Coronary artery (tissue), 2 donors: ENCODE measurements around the gene RNASEH1.
"Not testable (repeated sequence)": the region's sequence is repeated elsewhere in the genome, so short reads cannot be mapped to it uniquely, and the experiment has no call there.

Experiments used
- DNase-seq: peaks from one replicate; pipeline ENCODE4 v3.0.0-alpha.2; 2017; ENCODE audit warnings: low spot score
- H3K27ac ChIP-seq, 2 donors: fragments of 200-600 bp; sonication (generic); one replicate each; pipeline ENCODE4 v1.5.1; 2016 to 2019
- H3K4me3 ChIP-seq: fragments of 200-600 bp; sonication (generic); 2 replicates; pipeline ENCODE4 v1.5.1; 2016; ENCODE audit warnings: mild to moderate bottlenecking, moderate library complexity
- TF ChIP-seq, protein P1 (sequence below): fragments of 200-600 bp; sonication (generic); IDR thresholded peaks from one replicate; pipeline ENCODE4 v1.5.1; 2019; ENCODE audit warnings: antibody characterized with exemption

RNASEH1 gene

DNA sequence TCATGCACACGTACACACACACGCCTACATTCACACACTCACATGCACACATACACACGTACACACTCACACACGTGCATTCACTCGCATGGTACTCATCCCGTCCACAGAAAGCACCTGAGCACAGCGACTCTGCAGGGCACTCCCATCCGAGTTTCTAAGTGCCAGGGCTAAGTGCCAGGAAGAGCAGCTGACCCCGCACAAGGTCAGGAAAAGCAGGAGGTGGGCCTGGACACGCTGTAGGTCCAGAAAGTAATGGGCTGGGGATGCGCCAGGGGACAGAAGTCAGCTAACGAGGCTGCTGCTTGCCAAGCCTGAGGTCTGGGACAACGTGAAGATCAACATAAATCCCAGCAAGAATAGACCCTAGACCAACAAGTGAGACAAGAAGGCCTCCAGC is 54.6 kb downstream of the RNASEH1 start:
- no peak overlapping the region for H3K4me3 ChIP-seq
- H3K27ac ChIP-seq = no peak overlapping the region
- DNase-seq = peak; percentile 36
- TF ChIP-seq, protein P1, sequence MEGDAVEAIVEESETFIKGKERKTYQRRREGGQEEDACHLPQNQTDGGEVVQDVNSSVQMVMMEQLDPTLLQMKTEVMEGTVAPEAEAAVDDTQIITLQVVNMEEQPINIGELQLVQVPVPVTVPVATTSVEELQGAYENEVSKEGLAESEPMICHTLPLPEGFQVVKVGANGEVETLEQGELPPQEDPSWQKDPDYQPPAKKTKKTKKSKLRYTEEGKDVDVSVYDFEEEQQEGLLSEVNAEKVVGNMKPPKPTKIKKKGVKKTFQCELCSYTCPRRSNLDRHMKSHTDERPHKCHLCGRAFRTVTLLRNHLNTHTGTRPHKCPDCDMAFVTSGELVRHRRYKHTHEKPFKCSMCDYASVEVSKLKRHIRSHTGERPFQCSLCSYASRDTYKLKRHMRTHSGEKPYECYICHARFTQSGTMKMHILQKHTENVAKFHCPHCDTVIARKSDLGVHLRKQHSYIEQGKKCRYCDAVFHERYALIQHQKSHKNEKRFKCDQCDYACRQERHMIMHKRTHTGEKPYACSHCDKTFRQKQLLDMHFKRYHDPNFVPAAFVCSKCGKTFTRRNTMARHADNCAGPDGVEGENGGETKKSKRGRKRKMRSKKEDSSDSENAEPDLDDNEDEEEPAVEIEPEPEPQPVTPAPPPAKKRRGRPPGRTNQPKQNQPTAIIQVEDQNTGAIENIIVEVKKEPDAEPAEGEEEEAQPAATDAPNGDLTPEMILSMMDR = no peak

DNA sequence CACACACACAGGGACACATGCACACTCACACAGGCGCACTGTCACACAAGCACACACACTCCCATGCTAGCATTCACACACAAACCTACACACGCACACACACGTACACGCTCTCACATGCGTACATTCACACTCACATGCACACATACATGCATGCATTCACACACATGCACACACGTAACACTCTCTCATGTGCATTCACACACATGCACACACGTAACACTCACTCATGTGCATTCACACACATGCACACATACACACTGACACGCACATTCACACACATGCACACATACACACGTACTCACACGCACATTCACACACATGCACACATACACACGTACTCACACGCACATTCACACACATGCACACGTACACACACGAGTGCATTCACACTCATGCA is 55.1 kb downstream of the RNASEH1 start:
- no peak overlapping the region for H3K27ac ChIP-seq
- peak; percentile 21 for DNase-seq
- H3K4me3 ChIP-seq = no peak overlapping the region
- TF ChIP-seq, protein P1 = no peak

DNA sequence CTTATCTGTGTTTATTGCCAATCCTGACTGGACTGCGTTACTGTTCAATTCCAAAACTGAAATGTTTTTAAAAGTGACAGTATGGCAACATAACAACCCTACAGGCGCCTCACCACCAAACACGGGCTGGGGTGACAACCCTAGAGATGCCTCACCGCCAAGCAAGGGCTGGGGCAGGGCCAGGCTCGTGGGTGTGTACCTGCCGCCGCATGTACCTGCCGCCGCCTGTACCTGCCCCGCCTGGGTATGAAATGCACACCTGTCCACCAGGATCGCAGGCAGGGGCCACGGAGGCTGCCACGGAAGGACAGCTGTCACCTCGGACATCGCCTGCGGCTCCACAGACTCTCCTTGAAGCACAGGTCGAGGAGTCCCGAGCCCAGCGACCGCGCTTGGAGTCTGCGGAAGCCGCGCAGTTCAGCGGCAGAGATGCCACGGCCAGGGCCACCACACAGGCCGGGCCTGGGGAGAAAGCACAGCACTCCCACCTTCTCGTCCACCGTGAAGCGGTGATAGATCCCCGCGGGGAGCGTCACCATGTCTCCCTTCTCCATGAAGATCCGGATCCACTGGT is 57.7 kb downstream of the RNASEH1 start:
- TF ChIP-seq, protein P1 = no peak
- no peak for DNase-seq
- H3K27ac ChIP-seq = no peak overlapping the region
- H3K4me3 ChIP-seq = no peak overlapping the region

DNA sequence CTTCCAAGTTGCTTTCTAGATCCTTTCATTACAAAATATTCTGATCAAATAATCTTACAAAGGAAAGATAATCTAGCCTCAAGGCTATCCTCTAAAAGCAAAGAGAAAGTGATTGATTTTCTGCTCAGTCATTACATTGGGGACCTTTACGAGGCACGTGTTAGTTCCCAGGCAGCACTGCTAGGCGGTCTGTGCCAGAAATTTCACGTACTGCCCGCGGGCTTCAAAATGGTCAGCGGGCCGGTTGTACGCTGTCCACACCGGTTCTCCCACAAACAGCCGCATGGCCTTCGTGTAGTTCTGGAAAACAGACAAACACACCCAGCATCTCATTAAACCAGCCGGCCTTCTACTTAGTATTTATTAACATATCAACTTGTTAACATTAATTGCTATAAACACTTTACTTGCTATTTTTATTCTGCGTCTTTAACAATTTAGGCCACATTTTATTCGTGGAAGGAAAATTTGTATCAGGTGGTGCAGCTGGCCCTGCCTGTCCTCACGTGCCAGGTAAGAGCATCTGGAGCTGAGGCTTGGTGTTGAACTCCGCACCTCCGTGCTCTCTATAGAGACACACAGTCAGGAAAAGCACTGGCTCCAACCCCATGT is 59.2 kb downstream of the RNASEH1 start:
- Histone ChIP-seq H3K27ac (no peak overlapping the region), H3K4me3 (no peak overlapping the region)
- no peak for DNase-seq
- TF ChIP-seq, protein P1 = no peak

DNA sequence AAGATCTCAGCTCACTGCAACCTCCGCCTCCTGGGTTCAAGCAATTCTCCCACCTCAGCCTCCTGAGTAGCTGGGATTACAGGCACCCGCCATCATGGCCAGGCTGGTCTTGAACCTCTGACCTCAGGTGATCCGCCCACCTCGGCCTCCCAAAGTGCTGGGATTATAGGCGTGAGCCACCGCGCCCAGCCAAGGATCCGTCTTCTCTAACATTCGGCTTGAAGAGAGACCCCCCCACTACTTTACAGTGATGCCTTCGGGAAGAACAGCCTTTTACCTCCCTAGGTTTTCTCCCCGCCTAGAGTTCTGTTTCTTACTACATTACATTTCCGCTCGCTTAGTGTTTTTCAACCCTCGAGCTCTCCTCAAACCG is 61.4 kb downstream of the RNASEH1 start:
- not testable (repeated sequence) for H3K27ac ChIP-seq, H3K4me3 ChIP-seq
- DNase-seq = peak; percentile 24
